Fibroblast of mammary gland (primary cell): ENCODE measurements around the gene GTF3C4.

ENCODE experiments used
- DNase-seq: peaks from one replicate; pipeline ENCODE4 v3.0.0-alpha.2; 2010; ENCODE audit warnings: low read depth
- H3K4me3 ChIP-seq: 2 replicates; pipeline ENCODE4 v1.5.1; 2011; ENCODE audit warnings: low read depth, mild to moderate bottlenecking, low read length, moderate library complexity; ENCODE audit not compliant: control insufficient read depth
- TF ChIP-seq, protein P1 (sequence below): conservative IDR thresholded peaks from 2 replicates; pipeline ENCODE4 v1.5.1; 2011; ENCODE audit warnings: low read depth, low read length, inconsistent platforms; ENCODE audit not compliant: control insufficient read depth, insufficient read depth

Gene GTF3C4

DNA sequence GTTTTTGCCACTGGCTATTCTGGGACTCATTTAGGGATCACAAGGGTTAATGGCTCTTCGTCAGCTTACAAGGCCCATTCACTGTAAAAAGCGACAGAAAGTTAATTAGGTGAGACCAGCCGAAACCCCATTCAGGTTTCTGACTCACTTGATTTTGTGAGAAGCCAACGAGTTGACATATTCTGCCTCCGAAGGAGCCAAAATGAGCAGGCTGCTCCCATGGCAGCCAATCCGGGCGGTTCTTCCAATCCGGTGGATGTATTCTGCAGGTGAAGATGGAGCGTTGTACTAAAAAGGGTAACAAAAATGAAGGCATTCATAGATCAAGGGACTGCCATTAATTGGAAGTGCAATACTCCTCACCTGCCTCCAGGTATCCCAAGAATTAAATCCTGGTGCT lies 40.1 kb upstream of the GTF3C4 start:
- TF ChIP-seq, protein P1, sequence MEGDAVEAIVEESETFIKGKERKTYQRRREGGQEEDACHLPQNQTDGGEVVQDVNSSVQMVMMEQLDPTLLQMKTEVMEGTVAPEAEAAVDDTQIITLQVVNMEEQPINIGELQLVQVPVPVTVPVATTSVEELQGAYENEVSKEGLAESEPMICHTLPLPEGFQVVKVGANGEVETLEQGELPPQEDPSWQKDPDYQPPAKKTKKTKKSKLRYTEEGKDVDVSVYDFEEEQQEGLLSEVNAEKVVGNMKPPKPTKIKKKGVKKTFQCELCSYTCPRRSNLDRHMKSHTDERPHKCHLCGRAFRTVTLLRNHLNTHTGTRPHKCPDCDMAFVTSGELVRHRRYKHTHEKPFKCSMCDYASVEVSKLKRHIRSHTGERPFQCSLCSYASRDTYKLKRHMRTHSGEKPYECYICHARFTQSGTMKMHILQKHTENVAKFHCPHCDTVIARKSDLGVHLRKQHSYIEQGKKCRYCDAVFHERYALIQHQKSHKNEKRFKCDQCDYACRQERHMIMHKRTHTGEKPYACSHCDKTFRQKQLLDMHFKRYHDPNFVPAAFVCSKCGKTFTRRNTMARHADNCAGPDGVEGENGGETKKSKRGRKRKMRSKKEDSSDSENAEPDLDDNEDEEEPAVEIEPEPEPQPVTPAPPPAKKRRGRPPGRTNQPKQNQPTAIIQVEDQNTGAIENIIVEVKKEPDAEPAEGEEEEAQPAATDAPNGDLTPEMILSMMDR = no peak

DNA sequence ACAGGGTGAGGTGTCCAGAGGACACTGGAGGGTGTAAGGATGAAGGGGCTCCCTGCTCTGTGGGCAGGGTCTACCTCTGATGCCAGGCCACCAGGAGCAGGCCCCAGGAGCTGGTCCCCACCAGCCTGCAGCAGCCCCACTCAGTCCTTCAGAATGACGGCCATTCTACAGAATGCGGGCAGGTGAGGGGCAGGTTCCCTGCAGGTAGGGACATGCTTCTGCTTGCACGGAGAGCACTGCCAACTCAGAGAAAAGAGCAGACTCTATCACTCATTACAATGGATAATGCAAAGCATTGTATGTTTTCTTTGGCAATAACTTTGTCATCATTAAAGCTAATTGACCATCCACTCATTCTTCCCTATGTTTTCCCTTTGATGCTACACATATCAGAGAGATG lies 39.5 kb upstream of the GTF3C4 start:
- TF ChIP-seq, protein P1 = no peak
- no peak for DNase-seq
- no peak overlapping the region for H3K4me3 ChIP-seq

More for the DNA sequence above, 40.1 kb upstream of the GTF3C4 start:
- DNase-seq = no peak
- no peak overlapping the region for H3K4me3 ChIP-seq

DNA sequence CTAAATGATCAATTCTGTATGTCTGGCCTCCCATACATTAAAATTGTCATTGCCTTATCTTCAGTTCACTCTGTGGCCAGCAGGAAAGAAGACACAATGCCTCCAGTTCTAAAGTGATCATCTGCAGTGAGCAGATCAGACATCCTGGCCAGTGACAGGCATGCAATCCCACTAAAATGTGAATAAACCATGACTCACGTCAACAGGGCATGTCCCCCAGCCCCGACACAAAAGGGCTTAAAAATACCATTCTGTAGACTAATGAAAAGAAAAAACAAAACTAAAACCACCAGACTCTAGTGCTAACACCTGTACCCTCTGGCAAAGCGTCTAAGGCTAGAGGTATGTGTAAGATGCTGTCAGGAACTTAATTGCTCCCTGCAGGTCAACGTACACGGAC lies 39.0 kb upstream of the GTF3C4 start:
- TF ChIP-seq, protein P1 = peak; percentile 11
- DNase-seq = peak; percentile 79
- H3K4me3 ChIP-seq = no peak overlapping the region

DNA sequence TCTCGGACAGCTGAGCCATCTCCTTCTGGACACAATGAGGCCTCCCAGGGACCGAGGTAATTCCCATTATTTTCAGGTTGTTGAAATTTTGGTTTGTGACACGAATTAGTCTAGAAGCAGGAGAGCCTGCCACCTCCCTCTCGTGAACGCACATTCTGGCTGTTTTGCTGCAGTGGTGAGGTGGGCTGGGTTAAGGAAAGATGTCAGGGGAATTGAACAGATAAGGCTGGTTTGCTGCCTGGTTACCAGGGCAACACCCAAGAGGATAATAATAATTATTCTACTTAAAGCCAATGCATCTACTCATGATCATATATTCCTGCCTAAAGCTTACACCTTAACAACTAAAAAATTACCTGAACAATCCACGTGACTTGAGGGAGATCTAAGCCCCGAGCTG lies 38.6 kb upstream of the GTF3C4 start:
- no peak overlapping the region for H3K4me3 ChIP-seq
- TF ChIP-seq, protein P1 = no peak
- DNase-seq = no peak

DNA sequence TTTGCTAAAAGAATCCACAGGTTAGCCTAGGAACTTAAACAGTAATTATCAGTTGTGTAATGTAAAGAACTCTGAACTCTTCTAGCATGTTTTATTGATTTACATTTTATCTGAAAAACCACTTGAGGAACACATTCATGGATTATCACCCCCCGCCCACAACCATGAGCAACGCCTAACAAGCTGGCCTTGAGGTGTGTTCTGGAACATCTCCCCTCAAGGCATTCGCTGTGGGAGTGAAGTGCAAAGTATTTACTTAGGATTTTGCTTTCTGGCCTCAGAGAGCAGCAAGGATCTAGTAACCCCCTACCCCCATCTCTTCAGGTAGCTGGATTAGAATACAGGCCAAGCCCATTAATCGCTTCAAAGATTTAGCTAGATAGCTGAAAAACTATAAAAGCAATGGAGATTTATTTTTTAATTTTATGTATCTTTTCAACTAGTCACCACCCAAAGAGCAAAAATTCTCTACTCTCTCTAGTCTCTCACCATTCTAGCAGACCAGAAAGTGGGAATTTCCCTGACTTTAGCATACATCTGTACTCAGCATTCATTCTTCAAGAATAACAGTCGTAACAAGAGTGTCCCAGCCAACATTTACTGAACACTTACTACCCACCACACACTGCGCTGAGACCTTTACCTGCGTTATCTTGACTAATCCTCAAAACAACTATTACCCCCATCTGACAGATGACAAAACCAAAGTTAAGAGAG lies 37.7 kb upstream of the GTF3C4 start:
- no peak overlapping the region for H3K4me3 ChIP-seq
- DNase-seq = no peak
- TF ChIP-seq, protein P1 = no peak

DNA sequence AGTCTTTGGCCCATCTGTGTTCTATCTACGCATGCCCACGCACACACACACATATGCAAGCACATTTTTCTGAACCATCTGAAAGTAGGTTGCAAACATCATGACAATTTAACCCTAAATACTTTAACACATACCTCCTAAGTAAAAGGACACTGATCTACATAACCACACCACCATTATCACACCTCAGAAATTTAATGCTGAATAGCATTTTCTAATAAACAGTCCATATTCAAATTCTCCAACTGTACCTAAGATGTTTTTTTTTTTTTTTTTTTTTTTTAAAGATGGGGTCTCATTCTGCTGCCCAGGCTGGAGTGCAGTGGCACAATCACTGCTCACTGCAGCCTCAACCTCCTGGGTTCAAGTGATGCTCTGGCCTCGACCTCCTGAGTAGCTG lies 35.9 kb upstream of the GTF3C4 start:
- H3K4me3 ChIP-seq = no peak overlapping the region
- TF ChIP-seq, protein P1 = no peak
- no peak for DNase-seq

DNA sequence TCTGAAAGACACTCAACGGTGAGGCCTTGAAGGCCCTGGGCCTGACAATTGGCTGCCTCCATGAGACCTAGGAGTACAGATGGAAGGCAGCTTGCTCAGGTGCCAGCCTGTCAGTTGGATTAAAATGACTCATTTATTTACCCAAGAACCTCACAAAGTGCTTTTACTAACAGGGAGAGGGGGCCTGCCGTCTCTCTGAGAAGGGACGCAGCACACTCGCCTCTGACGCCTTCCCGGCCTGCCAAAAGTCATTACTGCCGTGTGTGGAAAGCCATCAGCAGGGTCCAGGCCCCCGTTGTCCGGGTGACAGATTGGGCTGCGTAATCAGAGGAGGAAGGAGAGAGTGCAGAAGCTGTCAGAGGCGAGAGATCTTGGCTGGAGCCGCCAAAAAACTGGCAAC lies 32.9 kb upstream of the GTF3C4 start:
- no peak for DNase-seq
- H3K4me3 ChIP-seq = no peak overlapping the region
- TF ChIP-seq, protein P1 = no peak
